H9 (cell line): ENCODE data around the gene MEN1. TPM values are rescaled to one million over a fixed set of nuclear protein-coding genes. Genes with fewer than 3 reads are reported as not detected.

Experiments
- DNase-seq: peaks from one replicate; pipeline ENCODE4 v3.0.0-alpha.2; 2017
- H2AFZ ChIP-seq: one replicate; pipeline ENCODE4 v1.6.1; 2013; ENCODE audit warnings: mild to moderate bottlenecking, low read length, control low read depth, moderate library complexity
- H2AK5ac ChIP-seq: 2 replicates; pipeline ENCODE4 v1.6.1; 2013; ENCODE audit warnings: low read length, control low read depth, mixed read lengths; ENCODE audit not compliant: insufficient read length
- H2BK120ac ChIP-seq: one replicate; pipeline ENCODE4 v1.6.1; 2013; ENCODE audit warnings: low read depth, mild to moderate bottlenecking, low read length, control low read depth, inconsistent platforms; ENCODE audit not compliant: poor library complexity, severe bottlenecking
- H2BK12ac ChIP-seq: 2 replicates; pipeline ENCODE4 v1.6.1; 2013; ENCODE audit warnings: low read length, control low read depth, mixed read lengths, low read depth; ENCODE audit not compliant: insufficient read length
- H2BK15ac ChIP-seq: 2 replicates; pipeline ENCODE4 v1.6.1; 2013; ENCODE audit warnings: low read depth, low read length, control low read depth
- H2BK20ac ChIP-seq: one replicate; pipeline ENCODE4 v1.6.1; 2013; ENCODE audit warnings: low read depth, mild to moderate bottlenecking, low read length, control low read depth, inconsistent platforms; ENCODE audit not compliant: poor library complexity, severe bottlenecking
- H2BK5ac ChIP-seq: 2 replicates; pipeline ENCODE4 v1.6.1; 2013; ENCODE audit warnings: low read length, control low read depth, mixed read lengths; ENCODE audit not compliant: insufficient read length
- H3K14ac ChIP-seq: 2 replicates; pipeline ENCODE4 v1.6.1; 2013; ENCODE audit warnings: low read length, control low read depth; ENCODE audit not compliant: insufficient read depth
- H3K18ac ChIP-seq: 2 replicates; pipeline ENCODE4 v1.6.1; 2013; ENCODE audit warnings: low read depth, mild to moderate bottlenecking, mixed read lengths, low read length, control low read depth; ENCODE audit not compliant: insufficient read length
- H3K23ac ChIP-seq: 2 replicates; pipeline ENCODE4 v1.6.1; 2013; ENCODE audit warnings: low read length, control low read depth, mixed read lengths, low read depth; ENCODE audit not compliant: insufficient read length
- H3K23me2 ChIP-seq: 2 replicates; pipeline ENCODE4 v1.6.1; 2013; ENCODE audit warnings: low read depth, mild to moderate bottlenecking, mixed read lengths, low read length, control low read depth; ENCODE audit not compliant: insufficient read length, poor library complexity, severe bottlenecking
- H3K27ac ChIP-seq: 2 replicates; pipeline ENCODE4 v1.5.1; 2013; ENCODE audit warnings: low read length, control low read depth, mixed read lengths, low read depth; ENCODE audit not compliant: insufficient read length
- H3K27me3 ChIP-seq: 2 replicates; pipeline ENCODE4 v1.6.1; 2013; ENCODE audit warnings: low read length, control low read depth, inconsistent platforms; ENCODE audit not compliant: insufficient read depth
- H3K4ac ChIP-seq: 2 replicates; pipeline ENCODE4 v1.6.1; 2013; ENCODE audit warnings: low read depth, mild to moderate bottlenecking, control low read depth, inconsistent platforms, low read length, moderate library complexity
- H3K4me1 ChIP-seq: 2 replicates; pipeline ENCODE4 v1.6.1; 2013; ENCODE audit warnings: low read length, control low read depth, inconsistent platforms; ENCODE audit not compliant: insufficient read depth
- H3K4me2 ChIP-seq: 2 replicates; pipeline ENCODE4 v1.6.1; 2013; ENCODE audit warnings: low read length, control low read depth, mixed read lengths; ENCODE audit not compliant: insufficient read length, insufficient read depth
- H3K56ac ChIP-seq: 2 replicates; pipeline ENCODE4 v1.6.1; 2013; ENCODE audit warnings: low read depth, mild to moderate bottlenecking, mixed read lengths, low read length, control low read depth; ENCODE audit not compliant: insufficient read length
- H3K79me1 ChIP-seq: 2 replicates; pipeline ENCODE4 v1.6.1; 2013; ENCODE audit warnings: low read depth, mild to moderate bottlenecking, moderate library complexity, low read length, control low read depth, inconsistent platforms; ENCODE audit not compliant: insufficient read depth, poor library complexity, severe bottlenecking
- H3K79me2 ChIP-seq: 2 replicates; pipeline ENCODE4 v1.6.1; 2013; ENCODE audit warnings: low read length, control low read depth, inconsistent platforms; ENCODE audit not compliant: insufficient read depth
- H3K9ac ChIP-seq: 2 replicates; pipeline ENCODE4 v1.6.1; 2013; ENCODE audit warnings: low read length, control low read depth, mixed read lengths; ENCODE audit not compliant: insufficient read length; ENCODE audit errors: extremely low read depth
- H3K9me3 ChIP-seq: one replicate; pipeline ENCODE4 v1.6.1; 2013; ENCODE audit warnings: low read depth, low read length, inconsistent platforms; ENCODE audit not compliant: control insufficient read depth
- H3T11ph ChIP-seq: one replicate; pipeline ENCODE4 v1.6.1; 2013; ENCODE audit warnings: mild to moderate bottlenecking, low read length, control low read depth, inconsistent platforms
- H4K20me1 ChIP-seq: one replicate; pipeline ENCODE4 v1.6.1; 2013; ENCODE audit not compliant: control insufficient read depth, insufficient read length, insufficient read depth
- H4K5ac ChIP-seq: 2 replicates; pipeline ENCODE4 v1.6.1; 2013; ENCODE audit warnings: low read depth, mild to moderate bottlenecking, mixed read lengths, low read length, control low read depth; ENCODE audit not compliant: insufficient read length
- H4K8ac ChIP-seq: replicated peaks from 2 replicates; pipeline ENCODE4 v1.6.1; 2013; ENCODE audit warnings: low read length, control low read depth, mixed read lengths, low read depth; ENCODE audit not compliant: insufficient read length
- H4K91ac ChIP-seq: 2 replicates; pipeline ENCODE4 v1.6.1; 2013; ENCODE audit warnings: low read depth, mild to moderate bottlenecking, moderate library complexity, mixed read lengths, low read length, control low read depth; ENCODE audit not compliant: insufficient read length
- H3K27ac Mint-ChIP-seq, 3 experiments: 2 replicates in 2 of 3; 3 replicates in 1 of 3; pipeline ENCODE4 v1.8.0; 2020 to 2021; ENCODE audit warnings: mixed read lengths in 3 of 3, mild to moderate bottlenecking in 1 of 3, moderate library complexity in 1 of 3
- H3K27me3 Mint-ChIP-seq: 2 replicates; pipeline ENCODE4 v1.8.0; 2021; ENCODE audit warnings: low read depth, mild to moderate bottlenecking, moderate library complexity, mixed read lengths
- H3K36me3 Mint-ChIP-seq, 3 experiments: 2 replicates in 2 of 3; 3 replicates in 1 of 3; pipeline ENCODE4 v1.8.0; 2020 to 2021; ENCODE audit warnings: low read depth in 3 of 3, mixed read lengths in 3 of 3; ENCODE audit not compliant: insufficient read depth in 1 of 3
- H3K4me1 Mint-ChIP-seq, 2 experiments: 2 replicates each; pipeline ENCODE4 v1.8.0; 2020; ENCODE audit warnings: mixed read lengths in 2 of 2
- H3K4me3 Mint-ChIP-seq, 2 experiments: 2 replicates in 1 of 2; 3 replicates in 1 of 2; pipeline ENCODE4 v1.8.0; 2020 to 2021; ENCODE audit warnings: mild to moderate bottlenecking in 2 of 2, mixed read lengths in 2 of 2, moderate library complexity in 1 of 2
- H3K9me3 Mint-ChIP-seq, 2 experiments: 2 replicates in 1 of 2; 3 replicates in 1 of 2; pipeline ENCODE4 v1.8.0; 2020; ENCODE audit warnings: mild to moderate bottlenecking in 2 of 2, mixed read lengths in 2 of 2, moderate library complexity in 1 of 2
- CTCF ChIP-seq: fragments of 200-600 bp; sonication (generic); conservative IDR thresholded peaks from 3 replicates; pipeline ENCODE4 v1.8.0; 2021; ENCODE audit warnings: antibody characterized with exemption, mild to moderate bottlenecking
- WGBS: extraction: QIAGEN DNeasy Blood & Tissue Kit; methylation state at CpG from one replicate; pipeline ENCODE4 v1.1.7; 2013; ENCODE audit warnings: missing lambda C conversion rate, low lambda C conversion rate, mixed read lengths; ENCODE audit not compliant: insufficient read length; ENCODE audit errors: extremely low coverage; 5-methylcytosine and 5-hydroxymethylcytosine counted together
- total RNA-seq: library from RNA; stranded (reverse); gene quantifications from 2 replicates; pipeline ENCODE4 v1.2.1, GENCODE V29; 2021

MEN1 gene
- total RNA-seq, 1 experiment from 2014 or later = 49.9 TPM

DNA sequence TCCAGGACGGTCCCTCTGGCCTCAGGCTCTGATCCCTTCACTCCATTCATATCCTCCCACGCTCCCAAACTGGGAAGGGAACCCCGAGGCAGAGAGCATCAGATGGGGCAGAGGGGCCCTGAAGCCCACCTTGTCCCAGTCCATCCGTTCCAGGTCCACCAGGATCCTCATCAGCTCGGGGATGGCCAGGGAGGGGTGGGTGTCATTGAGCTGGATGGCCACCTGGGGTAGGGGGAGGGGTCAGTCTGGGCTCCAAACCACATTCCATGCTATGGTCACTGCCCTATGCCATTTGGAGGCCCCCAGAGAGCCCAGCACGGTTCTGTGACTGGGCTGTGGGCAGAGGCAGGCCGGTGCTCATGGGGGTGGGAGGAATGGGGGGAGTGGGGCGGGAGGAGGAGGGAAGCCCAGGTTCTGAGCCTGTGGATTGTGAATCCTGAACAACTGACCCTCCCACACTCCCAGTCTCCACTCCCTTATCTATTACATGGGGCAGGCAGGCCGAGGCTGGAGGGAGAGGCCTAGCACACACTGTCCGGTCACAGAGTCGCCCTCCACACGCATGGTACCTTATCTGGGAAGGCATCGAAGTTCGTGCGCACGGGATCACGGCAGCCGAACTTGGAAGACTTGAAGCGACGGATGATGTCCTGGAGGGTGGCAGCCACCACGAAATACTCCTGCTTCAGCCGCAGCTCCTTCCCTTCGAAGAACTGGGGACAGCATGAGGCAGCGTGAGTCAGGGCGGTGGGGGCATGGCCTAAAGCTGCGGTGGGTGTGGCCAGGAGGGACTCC is 56.0 kb downstream of the MEN1 start:
- DNase-seq = peak; percentile 30
- Mint-ChIP-seq H3K4me1 (peaks cover 13 to 35% of the 10 kb centered on the region in 2 experiments), H3K9me3 (no peaks in the 10 kb centered on the region), H3K4me3 (no peak overlapping the region), H3K27ac (no peak overlapping the region; a peak in 1 of 7 replicates), H3K36me3 (peaks cover 0 to 14% (median 0%) of the 10 kb centered on the region in 3 experiments; a peak in 2 of 7 replicates), H3K27me3 (no peaks in the 10 kb centered on the region; the same call in none of the 2 replicates)
- no peak overlapping the region for H3K18ac ChIP-seq
- H4K5ac ChIP-seq = no peak overlapping the region
- no peak overlapping the region for H2AK5ac ChIP-seq
- H3K79me2 ChIP-seq = no peaks in the 10 kb centered on the region
- H2BK12ac ChIP-seq = no peak overlapping the region
- H3K27ac ChIP-seq = no peak overlapping the region
- H3K23ac ChIP-seq = no peak overlapping the region
- H4K20me1 ChIP-seq = no peaks in the 10 kb centered on the region
- no peaks in the 10 kb centered on the region for H3K23me2 ChIP-seq
- H3K14ac ChIP-seq = no peak overlapping the region
- no peak overlapping the region for H4K91ac ChIP-seq
- WGBS = no CpG with 5 or more reads among the region's 26 CpGs
- no peaks in the 10 kb centered on the region for H3K27me3 ChIP-seq
- H3K79me1 ChIP-seq = no peaks in the 10 kb centered on the region
- no peak overlapping the region for H2AFZ ChIP-seq
- no peak overlapping the region for H3T11ph ChIP-seq
- no peak overlapping the region for H2BK15ac ChIP-seq
- H3K4ac ChIP-seq = no peak overlapping the region
- no peak overlapping the region for H2BK120ac ChIP-seq
- no peak overlapping the region for H3K56ac ChIP-seq
- no peak for TF ChIP-seq CTCF
- no peak overlapping the region for H3K9ac ChIP-seq
- no peaks in the 10 kb centered on the region; the same call in 1 of the 2 replicates for H3K4me1 ChIP-seq
- no peak overlapping the region for H4K8ac ChIP-seq
- H3K4me2 ChIP-seq = no peak overlapping the region
- H2BK5ac ChIP-seq = no peak overlapping the region
- no peaks in the 10 kb centered on the region for H3K9me3 ChIP-seq
- no peak overlapping the region for H2BK20ac ChIP-seq

Other genes starting within 250 kb of the MEN1 start
- not detected in 2 replicates for gene SLC22A12, start 219.3 kb downstream of the MEN1 start, total RNA-seq
- 3.9 and 4.8 TPM in 2 replicates for gene NRXN2, start 87.4 kb downstream of the MEN1 start, total RNA-seq
- gene RASGRP2, start 66.4 kb downstream of the MEN1 start, total RNA-seq = 24.0 and 26.9 TPM in 2 replicates
- 3.6 TPM in 2 replicates for gene PYGM, start 50.6 kb downstream of the MEN1 start, total RNA-seq
- gene SF1, start 32.0 kb downstream of the MEN1 start, total RNA-seq = 514 and 528 TPM in 2 replicates
- 21.6 and 24.7 TPM in 2 replicates for gene MAP4K2, start 7.3 kb downstream of the MEN1 start, total RNA-seq
- gene CDC42BPG, start 34.1 kb upstream of the MEN1 start, total RNA-seq = 24.2 and 24.9 TPM in 2 replicates
- gene EHD1, start 68.1 kb upstream of the MEN1 start, total RNA-seq = 29.1 and 31.0 TPM in 2 replicates
- gene ATG2A, start 106.7 kb upstream of the MEN1 start, total RNA-seq = 21.3 and 22.1 TPM in 2 replicates
- 5.0 and 6.3 TPM in 2 replicates for gene PPP2R5B, start 114.1 kb upstream of the MEN1 start, total RNA-seq
- 1.3 and 2.1 TPM in 2 replicates for gene GPHA2, start 125.3 kb upstream of the MEN1 start, total RNA-seq
- not detected in 2 replicates for gene MAJIN, start 161.6 kb upstream of the MEN1 start, total RNA-seq
- gene BATF2, start 186.4 kb upstream of the MEN1 start, total RNA-seq = 0.72 and 1.0 TPM in 2 replicates
- gene ARL2, start 203.6 kb upstream of the MEN1 start, total RNA-seq = 200 and 203 TPM in 2 replicates
- gene SNX15, start 216.9 kb upstream of the MEN1 start, total RNA-seq = 24.3 and 25.7 TPM in 2 replicates
- 20.7 and 21.9 TPM in 2 replicates for gene SAC3D1, start 230.7 kb upstream of the MEN1 start, total RNA-seq
- gene NAALADL1, start 248.0 kb upstream of the MEN1 start, total RNA-seq = 1.0 and 1.2 TPM in 2 replicates